Liver (tissue), 9 donors: ENCODE data around the gene KRTAP6-3. TPM values are rescaled to one million over a fixed set of nuclear protein-coding genes. Genes with fewer than 3 reads are reported as not detected.

Source experiments
- DNase-seq: peaks from one replicate; pipeline ENCODE4 v3.0.0-alpha.2; 2017; ENCODE audit warnings: low spot score
- H3K27ac ChIP-seq, 2 donors: one replicate each; pipeline ENCODE4 v1.7.0; 2013; ENCODE audit warnings: inconsistent platforms in 2 of 2, low read length in 2 of 2, control low read depth in 1 of 2, low read depth in 1 of 2, mild to moderate bottlenecking in 1 of 2
- H3K27me3 ChIP-seq, 4 donors: one replicate each; pipeline versions ENCODE4 v1.6.1 to v1.7.0; 2013; ENCODE audit warnings: low read length in 3 of 4, inconsistent platforms in 1 of 4, mild to moderate bottlenecking in 1 of 4, moderate library complexity in 1 of 4; ENCODE audit not compliant: control insufficient read depth in 4 of 4, insufficient read depth in 4 of 4
- H3K36me3 ChIP-seq, 4 donors: one replicate each; pipeline versions ENCODE4 v1.6.1 to v1.7.0; 2013; ENCODE audit warnings: low read length in 3 of 4, mild to moderate bottlenecking in 3 of 4, low read depth in 1 of 4, moderate library complexity in 1 of 4; ENCODE audit not compliant: control insufficient read depth in 4 of 4, insufficient read depth in 3 of 4
- H3K4me1 ChIP-seq, 4 donors: one replicate each; pipeline versions ENCODE4 v1.6.1 to v1.7.0; 2013; ENCODE audit warnings: low read length in 3 of 4, mild to moderate bottlenecking in 3 of 4, moderate library complexity in 1 of 4; ENCODE audit not compliant: control insufficient read depth in 4 of 4, insufficient read depth in 4 of 4
- H3K4me3 ChIP-seq, 3 donors: one replicate each; pipeline versions ENCODE4 v1.6.1 to v1.7.0; 2013; ENCODE audit warnings: low read length in 3 of 3, control low read depth in 1 of 3, low read depth in 1 of 3, mild to moderate bottlenecking in 1 of 3
- H3K9ac ChIP-seq, 2 donors: one replicate each; pipeline ENCODE4 v1.7.0; 2013; ENCODE audit warnings: low read length in 2 of 2, mild to moderate bottlenecking in 2 of 2, moderate library complexity in 2 of 2, control low read depth in 1 of 2, low read depth in 1 of 2
- H3K9me3 ChIP-seq, 4 donors: one replicate each; pipeline versions ENCODE4 v1.6.1 to v1.7.0; 2013; ENCODE audit warnings: low read length in 3 of 4; ENCODE audit not compliant: control insufficient read depth in 4 of 4
- ATF3 ChIP-seq: IDR thresholded peaks from 2 replicates; pipeline ENCODE4 v1.6.1; 2016; ENCODE audit warnings: antibody characterized with exemption
- EGR1 ChIP-seq, 2 donors: IDR thresholded peaks; 2 replicates each; pipeline ENCODE4 v1.6.1; 2016 to 2018; ENCODE audit warnings: antibody characterized with exemption in 2 of 2, low read depth in 2 of 2
- FOXA2 ChIP-seq: IDR thresholded peaks from 2 replicates; pipeline ENCODE4 v1.6.1; 2016; ENCODE audit warnings: antibody characterized with exemption
- GABPA ChIP-seq, 2 donors: IDR thresholded peaks in 1 of 2; conservative IDR thresholded peaks in 1 of 2; 2 replicates each; pipeline ENCODE4 v1.6.1; 2016; ENCODE audit warnings: antibody characterized with exemption in 2 of 2, mild to moderate bottlenecking in 1 of 2, moderate library complexity in 1 of 2
- HNF4G ChIP-seq: IDR thresholded peaks from 2 replicates; pipeline ENCODE4 v1.6.1; 2016; ENCODE audit warnings: antibody characterized with exemption
- JUND ChIP-seq, 2 donors: IDR thresholded peaks; 2 replicates each; pipeline ENCODE4 v1.6.1; 2016; ENCODE audit warnings: antibody characterized with exemption in 2 of 2
- MAX ChIP-seq: IDR thresholded peaks from 2 replicates; pipeline ENCODE4 v1.6.1; 2016; ENCODE audit warnings: antibody characterized with exemption
- NR2F2 ChIP-seq: IDR thresholded peaks from 2 replicates; pipeline ENCODE4 v1.6.1; 2016; ENCODE audit warnings: antibody characterized with exemption
- RAD21 ChIP-seq, 2 donors: IDR thresholded peaks; 2 replicates each; pipeline ENCODE4 v1.6.1; 2016; ENCODE audit warnings: antibody characterized with exemption in 2 of 2, mild to moderate bottlenecking in 2 of 2
- REST ChIP-seq: IDR thresholded peaks from 2 replicates; pipeline ENCODE4 v1.6.1; 2016; ENCODE audit warnings: antibody characterized with exemption, mild to moderate bottlenecking
- RXRA ChIP-seq, 2 donors: IDR thresholded peaks; 2 replicates each; pipeline ENCODE4 v1.6.1; 2017 to 2018; ENCODE audit warnings: antibody characterized with exemption in 2 of 2, mild to moderate bottlenecking in 1 of 2
- SP1 ChIP-seq: IDR thresholded peaks from 2 replicates; pipeline ENCODE4 v1.6.1; 2018; ENCODE audit warnings: antibody characterized with exemption, mild to moderate bottlenecking
- TAF1 ChIP-seq: conservative IDR thresholded peaks from 2 replicates; pipeline ENCODE4 v1.6.1; 2016; ENCODE audit warnings: antibody characterized with exemption, mild to moderate bottlenecking
- YY1 ChIP-seq: IDR thresholded peaks from 2 replicates; pipeline ENCODE4 v1.6.1; 2016; ENCODE audit warnings: antibody characterized with exemption, mild to moderate bottlenecking
- ZBTB33 ChIP-seq: IDR thresholded peaks from 2 replicates; pipeline ENCODE4 v1.6.1; 2016; ENCODE audit warnings: antibody characterized with exemption
- WGBS: extraction: QIAGEN DNeasy Blood & Tissue Kit; methylation state at CpG from one replicate; pipeline ENCODE4 v1.1.7; 2013; 5-methylcytosine and 5-hydroxymethylcytosine counted together
- polyA plus RNA-seq, 2 donors: library from polyadenylated mRNA; stranded (reverse) in 1 of 2; unstranded in 1 of 2; fragments of 200-250 nt in 1 of 2; fragments of >200 nt in 1 of 2; fragmentation: Nextera tagmentation in 1 of 2; extraction: Ambion mirVana in 1 of 2; gene quantifications; one replicate each; pipeline versions ENCODE4 v1.2.1 to v1.2.3, GENCODE V29; 2013 to 2015
- total RNA-seq, 2 donors: library from RNA; depleted of rRNA; stranded (reverse); fragments of >200 nt; gene quantifications; one replicate each; pipeline ENCODE4 v1.2.3, GENCODE V29; 2014
- TF ChIP-seq, protein P1 (sequence below): fragments of 150-350 bp; IDR thresholded peaks from 2 replicates; pipeline ENCODE4 v1.5.1; 2017; ENCODE audit warnings: improper control_type of control experiment, low read depth, low read length; ENCODE audit not compliant: missing input control
- donor health status: healthy.
- donor health status: healthy.
- donor health status: healthy.
- donor health status: healthy.
- donor health status: healthy.

KRTAP6-3 gene
- total and polyA plus RNA-seq, 4 donors, result not detected

DNA sequence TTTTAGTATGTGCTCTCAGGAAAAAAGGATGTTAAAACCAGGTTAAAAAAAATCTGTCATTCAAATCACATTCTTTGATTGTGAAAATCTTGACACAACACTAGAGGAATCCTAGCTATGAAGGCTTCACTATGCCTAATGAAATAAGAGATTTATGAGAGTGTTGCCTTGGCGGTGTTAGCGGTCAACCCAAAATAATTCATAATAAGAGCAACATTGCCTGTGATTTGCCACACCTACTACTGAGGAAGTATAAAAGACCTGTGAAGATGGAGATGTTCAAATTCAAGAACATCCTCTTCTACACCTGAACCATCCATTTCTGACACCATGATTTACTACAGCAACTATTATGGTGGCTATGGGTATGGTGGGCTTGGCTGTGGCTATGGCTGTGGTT is 23.9 kb downstream of the KRTAP6-3 start, which contains the start of gene KRTAP20-1:
KRTAP20-1 (plus strand) TSS at position 301 of the 400 bp plus-strand sequence; CDS start at position 331, 30 bp downstream.
- no peak for DNase-seq
- Histone ChIP-seq H3K9me3 (no peaks in the 10 kb centered on the region), H3K27me3 (no peaks in the 10 kb centered on the region), H3K4me1 (no peaks in the 10 kb centered on the region), H3K27ac (no peak within 1 kb of the TSS), H3K36me3 (no peaks in the 10 kb centered on the region), H3K9ac (no peak within 1 kb of the TSS), H3K4me3 (no peak within 1 kb of the TSS)
- TF ChIP-seq, protein P1, sequence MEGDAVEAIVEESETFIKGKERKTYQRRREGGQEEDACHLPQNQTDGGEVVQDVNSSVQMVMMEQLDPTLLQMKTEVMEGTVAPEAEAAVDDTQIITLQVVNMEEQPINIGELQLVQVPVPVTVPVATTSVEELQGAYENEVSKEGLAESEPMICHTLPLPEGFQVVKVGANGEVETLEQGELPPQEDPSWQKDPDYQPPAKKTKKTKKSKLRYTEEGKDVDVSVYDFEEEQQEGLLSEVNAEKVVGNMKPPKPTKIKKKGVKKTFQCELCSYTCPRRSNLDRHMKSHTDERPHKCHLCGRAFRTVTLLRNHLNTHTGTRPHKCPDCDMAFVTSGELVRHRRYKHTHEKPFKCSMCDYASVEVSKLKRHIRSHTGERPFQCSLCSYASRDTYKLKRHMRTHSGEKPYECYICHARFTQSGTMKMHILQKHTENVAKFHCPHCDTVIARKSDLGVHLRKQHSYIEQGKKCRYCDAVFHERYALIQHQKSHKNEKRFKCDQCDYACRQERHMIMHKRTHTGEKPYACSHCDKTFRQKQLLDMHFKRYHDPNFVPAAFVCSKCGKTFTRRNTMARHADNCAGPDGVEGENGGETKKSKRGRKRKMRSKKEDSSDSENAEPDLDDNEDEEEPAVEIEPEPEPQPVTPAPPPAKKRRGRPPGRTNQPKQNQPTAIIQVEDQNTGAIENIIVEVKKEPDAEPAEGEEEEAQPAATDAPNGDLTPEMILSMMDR, result no peak
- TF ChIP-seq NR2F2 (no peak), ATF3 (no peak), JUND (IDR thresholded peaks at IDR 0.05) (no peak), REST (no peak), MAX (no peak), RAD21 (IDR thresholded peaks at IDR 0.05) (no peak), HNF4G (no peak), GABPA (IDR thresholded peaks at IDR 0.05 in 1 of 2, conservative IDR thresholded peaks at IDR 0.05 in 1 of 2) (no peak), ZBTB33 (no peak), EGR1 (IDR thresholded peaks at IDR 0.05; ENCODE audit: low read depth in 2 of 2) (no peak), FOXA2 (no peak), SP1 (no peak), YY1 (no peak), RXRA (IDR thresholded peaks at IDR 0.05) (no peak)
- 92% methylated on average over 2 of the region's 2 CpGs for WGBS

DNA sequence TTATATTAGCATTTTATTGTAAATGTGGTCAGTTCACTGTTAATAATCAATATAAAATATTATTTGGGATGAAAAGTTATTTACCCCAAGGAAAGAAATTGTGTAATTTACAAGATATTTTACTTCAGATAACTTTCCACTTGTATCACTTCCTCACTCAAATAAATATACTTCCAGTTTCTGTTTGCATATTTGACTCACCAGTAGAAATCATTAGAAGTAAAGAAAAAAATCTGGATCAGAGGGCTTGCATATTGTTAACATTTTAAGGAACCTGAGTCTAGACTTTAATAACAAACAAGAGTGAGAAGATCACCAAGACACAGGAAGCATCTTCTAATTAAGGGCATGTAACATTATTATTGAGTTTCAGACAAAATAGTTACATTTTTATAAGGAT is 27.8 kb downstream of the KRTAP6-3 start:
- H3K4me1 ChIP-seq, result no peaks in the 10 kb centered on the region
- no peak overlapping the region for H3K4me3 ChIP-seq
- TF ChIP-seq, protein P1, result no peak
- no peak for TF ChIP-seq RAD21 (IDR thresholded peaks at IDR 0.05)
- no peak for TF ChIP-seq MAX
- no peak for TF ChIP-seq TAF1
- TF ChIP-seq FOXA2, result no peak
- no peak for TF ChIP-seq RXRA (IDR thresholded peaks at IDR 0.05)
- no peak for TF ChIP-seq YY1
- TF ChIP-seq SP1, result no peak
- no peaks in the 10 kb centered on the region for H3K27me3 ChIP-seq
- no peak overlapping the region for H3K9ac ChIP-seq
- H3K9me3 ChIP-seq, result no peaks in the 10 kb centered on the region
- H3K27ac ChIP-seq, result no peak overlapping the region
- no peak for DNase-seq
- no peaks in the 10 kb centered on the region for H3K36me3 ChIP-seq
